Activated naive CD8-positive, alpha-beta T cell treated with anti-CD3 and anti-CD28 coated beads, Interleukin-2, amount 10 ng/mL, durations not matched to agents 7 days and 5 days (primary cell): Measurements from ENCODE around the gene CNOT1. TPM values are rescaled to one million over a fixed set of nuclear protein-coding genes. Genes with fewer than 3 reads are reported as not detected.
"Not testable (repeated sequence)": the region's sequence is repeated elsewhere in the genome, so short reads cannot be mapped to it uniquely, and the experiment has no call there.

Experiments
- ATAC-seq: fragments of 150-1000 bp; cut with Tn5 transposase; one replicate; pipeline ENCODE4 v1.10.0; 2021; ENCODE audit warnings: low read depth, moderate library complexity
- POLR2A ChIA-PET: fragments of 350-600 bp; sonication (Branson Sonifier 250); formaldehyde crosslinking; loops from one replicate; lab custom pipeline; 2021; ENCODE audit warnings: antibody characterized with exemption; lab: Charles Lee
- DNase-seq: peaks from one replicate; pipeline ENCODE4 v3.0.0; 2021
- H3K27ac Mint-ChIP-seq: one replicate; pipeline ENCODE4 v1.8.0; 2022; ENCODE audit warnings: mild to moderate bottlenecking, mixed read lengths
- H3K27me3 Mint-ChIP-seq: one replicate; pipeline ENCODE4 v1.8.0; 2022; ENCODE audit warnings: mild to moderate bottlenecking, moderate library complexity, mixed read lengths
- H3K36me3 Mint-ChIP-seq: one replicate; pipeline ENCODE4 v1.8.0; 2021; ENCODE audit warnings: mild to moderate bottlenecking, mixed read lengths
- H3K4me1 Mint-ChIP-seq: one replicate; pipeline ENCODE4 v1.8.0; 2021; ENCODE audit warnings: mixed read lengths
- H3K4me3 Mint-ChIP-seq: one replicate; pipeline ENCODE4 v1.8.0; 2022; ENCODE audit warnings: mild to moderate bottlenecking, moderate library complexity, mixed read lengths
- H3K9me3 Mint-ChIP-seq: one replicate; pipeline ENCODE4 v1.8.0; 2021; ENCODE audit warnings: mixed read lengths
- total RNA-seq, 2 experiments: library from RNA; stranded (reverse); gene quantifications; one replicate each; pipeline ENCODE4 v1.2.3, GENCODE V29; 2021

The CNOT1 gene
- total RNA-seq, 2 experiments from 2014 or later: 242 to 249 TPM

DNA sequence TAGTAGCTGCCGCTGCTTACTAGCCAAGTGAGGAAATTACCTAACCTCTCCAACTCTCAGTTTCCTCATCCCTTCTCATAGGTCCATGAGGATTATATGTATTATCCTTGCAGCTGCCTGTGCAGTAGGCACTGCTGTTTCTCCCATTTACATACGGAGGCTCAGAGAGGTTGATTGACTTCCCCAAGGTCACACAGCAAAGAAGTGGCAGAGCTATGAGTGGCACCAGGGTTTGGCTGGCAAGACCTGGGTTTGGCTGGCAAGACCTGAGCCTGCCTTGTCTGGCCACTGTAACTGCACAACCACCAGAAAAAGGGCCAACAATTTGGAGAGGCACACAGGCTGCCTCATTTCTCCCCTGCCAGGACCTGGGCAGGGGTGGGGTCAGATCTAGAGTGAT is 132.2 kb downstream of the CNOT1 start:
- Mint-ChIP-seq H3K36me3 (no peaks in the 10 kb centered on the region), H3K27me3 (peaks cover 9% of the 10 kb centered on the region), H3K9me3 (no peaks in the 10 kb centered on the region), H3K4me1 (peaks cover 11% of the 10 kb centered on the region), H3K27ac (no peak overlapping the region), H3K4me3 (no peak overlapping the region)
- DNase-seq: no peak
- no peak for ATAC-seq
- POLR2A ChIA-PET: no interaction called here

DNA sequence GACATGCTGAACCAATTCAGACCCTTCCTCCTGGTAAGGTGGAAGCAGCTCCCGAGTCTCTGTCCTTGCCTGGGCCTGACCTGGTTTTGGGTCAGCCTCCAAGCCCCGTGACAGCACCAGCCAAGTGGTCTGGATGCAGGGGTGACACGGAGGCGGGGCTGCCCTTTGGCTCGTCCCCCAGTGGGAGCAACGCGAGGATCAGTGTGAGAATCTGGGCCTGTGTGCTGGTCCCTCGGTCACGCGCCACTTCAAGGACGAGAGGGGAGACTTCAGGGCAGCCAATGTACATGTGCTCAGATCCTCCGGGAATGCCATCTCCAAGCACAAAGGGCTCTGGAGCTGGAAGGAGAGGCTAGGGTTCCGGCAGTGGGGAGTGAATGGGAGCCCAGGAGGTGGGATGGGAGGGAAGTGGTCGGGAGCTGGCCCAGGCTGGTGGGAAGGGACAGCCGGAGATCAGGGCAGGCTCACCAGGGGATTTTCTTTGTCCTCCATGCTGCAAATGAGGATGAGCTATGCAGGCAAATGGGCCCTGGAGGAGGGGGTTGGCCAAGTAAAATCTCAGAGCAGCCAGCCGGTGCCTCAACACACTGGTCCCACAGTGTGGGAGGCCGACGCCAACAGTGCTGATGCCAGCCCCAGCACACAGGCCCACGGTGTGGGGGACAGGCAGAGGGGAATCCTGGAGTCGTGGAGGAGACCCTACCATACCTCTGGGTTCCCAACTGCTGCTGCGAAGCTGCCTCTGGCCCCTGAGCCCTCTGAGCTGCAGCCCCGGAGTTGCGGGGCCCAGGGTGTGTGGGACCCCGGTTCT is 133.9 kb downstream of the CNOT1 start:
- no peak overlapping the region for H3K27ac Mint-ChIP-seq
- no peak for DNase-seq
- H3K4me3 Mint-ChIP-seq: peak overlapping the region; percentile 37
- H3K36me3 Mint-ChIP-seq: no peaks in the 10 kb centered on the region
- POLR2A ChIA-PET: no interaction called here
- H3K9me3 Mint-ChIP-seq: no peaks in the 10 kb centered on the region
- peaks cover 9% of the 10 kb centered on the region for H3K4me1 Mint-ChIP-seq
- H3K27me3 Mint-ChIP-seq: peaks cover 12% of the 10 kb centered on the region
- no peak for ATAC-seq

DNA sequence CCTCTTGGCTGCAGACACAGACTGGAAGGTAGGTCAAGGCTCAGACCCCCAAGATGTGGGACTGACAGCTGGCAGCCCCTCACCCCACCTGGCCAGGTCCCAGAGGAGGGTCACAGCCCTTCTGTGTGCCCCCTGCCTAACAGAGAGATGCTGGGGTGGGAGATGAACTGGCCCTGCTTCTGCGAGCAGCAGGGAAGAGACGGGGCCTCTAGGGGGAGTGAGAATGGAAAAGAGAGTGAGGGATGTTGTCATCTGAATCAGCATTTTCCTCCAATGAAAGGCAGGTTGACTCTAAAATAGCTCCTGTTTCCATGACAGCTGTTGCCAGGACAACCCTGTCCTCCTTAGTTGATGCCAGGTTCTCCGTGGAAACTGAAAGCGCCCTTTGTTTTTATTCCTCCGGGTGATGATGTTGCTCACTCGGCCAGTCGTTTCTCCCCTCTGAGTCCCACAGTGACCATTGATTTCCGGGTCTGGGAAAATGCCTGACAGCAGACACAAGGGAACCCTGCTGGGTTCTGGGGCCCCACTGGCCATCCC is 134.6 kb downstream of the CNOT1 start:
- Mint-ChIP-seq H3K9me3 (no peaks in the 10 kb centered on the region), H3K4me1 (peaks cover 9% of the 10 kb centered on the region), H3K27ac (no peak overlapping the region), H3K27me3 (peaks cover 9% of the 10 kb centered on the region), H3K4me3 (peak overlapping the region; percentile 37), H3K36me3 (no peaks in the 10 kb centered on the region)
- POLR2A ChIA-PET: no interaction called here
- DNase-seq (no peak), ATAC-seq (peak; percentile 35)

DNA sequence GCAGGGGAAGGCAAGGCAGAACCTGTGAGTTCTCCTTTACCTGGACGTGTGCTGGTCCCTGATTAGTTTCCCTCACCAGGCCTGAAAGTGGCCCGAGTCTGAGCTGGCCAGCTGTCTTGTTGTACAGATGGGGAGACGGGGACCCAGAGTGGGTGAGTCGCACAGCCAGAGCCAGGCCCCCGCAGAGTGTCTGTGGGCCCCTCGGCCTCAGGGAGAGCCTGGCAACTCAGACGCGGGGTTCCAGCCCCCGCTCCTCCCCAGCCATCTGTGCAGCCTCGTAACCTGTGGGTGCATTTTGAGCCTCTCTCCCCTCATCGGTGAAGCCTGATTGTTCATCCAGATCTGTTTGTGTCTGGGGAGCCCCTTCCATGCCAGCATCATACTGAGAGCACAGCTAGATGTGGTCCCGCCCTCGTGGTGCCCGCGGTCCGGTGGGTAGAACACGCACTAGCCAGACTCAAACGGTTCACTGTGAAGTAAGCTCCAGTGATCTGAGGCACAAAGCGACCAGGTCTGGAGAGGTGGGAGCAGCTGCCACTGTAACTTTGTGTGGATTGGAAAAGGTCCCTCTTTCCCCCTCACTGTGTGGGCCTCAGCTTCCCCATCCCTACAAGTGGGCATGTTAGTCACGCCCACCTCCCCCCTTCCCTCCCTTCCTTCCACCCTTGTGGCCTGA is 135.7 kb downstream of the CNOT1 start:
- no peaks in the 10 kb centered on the region for H3K36me3 Mint-ChIP-seq
- POLR2A ChIA-PET: no interaction called here
- peaks cover 9% of the 10 kb centered on the region for H3K27me3 Mint-ChIP-seq
- no peak for DNase-seq
- H3K9me3 Mint-ChIP-seq: no peaks in the 10 kb centered on the region
- peaks cover 9% of the 10 kb centered on the region for H3K4me1 Mint-ChIP-seq
- H3K4me3 Mint-ChIP-seq: no peak overlapping the region
- H3K27ac Mint-ChIP-seq: no peak overlapping the region
- ATAC-seq: no peak

DNA sequence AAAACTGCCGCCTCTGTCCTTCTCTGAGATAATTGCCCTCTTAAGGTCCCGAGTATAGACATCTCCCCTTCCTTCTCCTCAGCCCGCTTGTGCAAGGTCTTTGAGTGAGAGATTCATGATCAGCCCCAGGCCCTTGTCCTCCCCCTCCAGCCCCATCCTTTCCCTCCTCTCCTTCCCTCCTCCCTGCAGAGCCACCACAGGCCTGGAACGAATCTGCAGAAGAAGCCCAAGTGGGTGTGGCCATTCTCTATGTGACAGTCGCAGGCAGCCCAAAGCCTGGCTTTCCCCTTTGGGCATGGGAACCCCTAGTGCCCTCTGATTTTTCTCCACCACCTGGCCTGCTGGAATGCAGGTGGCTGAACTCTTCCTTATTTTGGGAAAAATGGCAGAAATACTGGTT is 136.9 kb downstream of the CNOT1 start:
- Mint-ChIP-seq H3K4me1 (peaks cover 7% of the 10 kb centered on the region), H3K36me3 (no peaks in the 10 kb centered on the region), H3K4me3 (no peak overlapping the region), H3K27ac (no peak overlapping the region), H3K9me3 (no peaks in the 10 kb centered on the region), H3K27me3 (peaks cover 9% of the 10 kb centered on the region)
- no peak for DNase-seq
- no peak for ATAC-seq
- POLR2A ChIA-PET: no interaction called here

DNA sequence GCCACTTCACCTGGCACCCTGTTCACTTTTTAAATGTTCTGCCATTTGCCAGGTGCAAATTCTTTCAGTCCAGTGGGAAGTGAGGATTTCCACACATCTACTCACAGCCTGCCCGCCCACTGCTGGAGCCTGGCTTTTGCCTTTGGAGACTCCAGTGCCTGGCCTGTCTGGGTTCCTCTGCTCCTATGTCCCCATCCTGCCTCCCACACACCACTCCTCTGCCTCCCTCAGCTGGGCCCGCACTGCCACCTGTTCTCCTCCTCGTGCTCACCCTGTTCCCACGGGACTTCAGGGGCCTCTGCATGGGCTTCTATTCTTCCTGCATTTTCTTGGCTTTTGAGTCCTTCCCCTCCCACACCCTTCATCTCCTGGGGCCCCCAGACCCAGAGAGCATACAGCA is 137.6 kb downstream of the CNOT1 start:
- H3K27me3 Mint-ChIP-seq: peaks cover 9% of the 10 kb centered on the region
- no peak overlapping the region for H3K4me3 Mint-ChIP-seq
- no peaks in the 10 kb centered on the region for H3K9me3 Mint-ChIP-seq
- no peaks in the 10 kb centered on the region for H3K36me3 Mint-ChIP-seq
- DNase-seq (no peak), ATAC-seq (no peak)
- POLR2A ChIA-PET: no interaction called here
- peaks cover 6% of the 10 kb centered on the region for H3K4me1 Mint-ChIP-seq
- H3K27ac Mint-ChIP-seq: no peak overlapping the region

DNA sequence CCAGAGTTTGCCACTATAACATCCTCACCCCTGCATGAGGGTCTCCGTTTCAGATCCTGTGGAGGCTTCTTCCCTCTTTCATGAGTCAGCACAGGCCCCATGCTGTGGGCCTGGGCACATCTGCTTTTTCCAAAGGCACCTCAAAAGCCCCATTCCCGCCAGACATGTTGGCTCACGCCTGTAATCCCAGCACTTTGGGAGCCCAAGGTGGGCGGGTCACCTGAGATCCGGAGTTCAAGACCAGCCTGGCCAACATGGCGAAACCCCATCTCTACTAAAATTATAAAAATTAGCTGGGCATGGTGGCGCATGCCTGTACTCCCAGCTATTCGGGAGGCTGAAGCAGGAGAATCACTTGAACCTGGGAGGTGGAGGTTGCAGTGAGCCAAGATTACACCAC is 139.1 kb downstream of the CNOT1 start:
- H3K4me1 Mint-ChIP-seq, POLR2A ChIA-PET, ATAC-seq, H3K9me3 Mint-ChIP-seq, H3K27me3 Mint-ChIP-seq, H3K36me3 Mint-ChIP-seq, H3K27ac Mint-ChIP-seq, DNase-seq, H3K4me3 Mint-ChIP-seq: not testable (repeated sequence)

DNA sequence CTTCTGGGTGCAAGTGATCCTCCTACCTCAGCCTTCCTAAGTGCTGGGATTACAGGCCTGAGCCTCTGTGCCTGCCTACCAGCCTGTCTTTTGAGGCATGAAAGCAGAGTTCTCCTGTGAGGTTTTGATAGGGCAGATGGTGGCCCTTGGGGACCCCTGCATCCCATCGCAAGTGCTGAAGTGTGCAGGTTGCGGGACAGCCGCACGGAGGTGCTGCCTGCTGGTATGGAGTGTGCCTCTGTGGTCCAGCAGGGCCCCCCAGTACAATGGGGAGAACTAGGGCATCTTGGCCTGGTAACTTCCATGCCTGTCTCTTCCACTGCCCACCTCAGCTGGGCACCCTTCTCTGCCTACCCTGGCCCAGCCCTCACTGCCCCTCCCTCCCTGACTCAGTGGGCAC is 139.6 kb downstream of the CNOT1 start:
- POLR2A ChIA-PET: no interaction called here
- DNase-seq: no peak
- no peak overlapping the region for H3K27ac Mint-ChIP-seq
- H3K36me3 Mint-ChIP-seq: no peaks in the 10 kb centered on the region
- no peak for ATAC-seq
- no peak overlapping the region for H3K4me3 Mint-ChIP-seq
- H3K4me1 Mint-ChIP-seq: peaks cover 1% of the 10 kb centered on the region
- no peaks in the 10 kb centered on the region for H3K9me3 Mint-ChIP-seq
- H3K27me3 Mint-ChIP-seq: peaks cover 9% of the 10 kb centered on the region

DNA sequence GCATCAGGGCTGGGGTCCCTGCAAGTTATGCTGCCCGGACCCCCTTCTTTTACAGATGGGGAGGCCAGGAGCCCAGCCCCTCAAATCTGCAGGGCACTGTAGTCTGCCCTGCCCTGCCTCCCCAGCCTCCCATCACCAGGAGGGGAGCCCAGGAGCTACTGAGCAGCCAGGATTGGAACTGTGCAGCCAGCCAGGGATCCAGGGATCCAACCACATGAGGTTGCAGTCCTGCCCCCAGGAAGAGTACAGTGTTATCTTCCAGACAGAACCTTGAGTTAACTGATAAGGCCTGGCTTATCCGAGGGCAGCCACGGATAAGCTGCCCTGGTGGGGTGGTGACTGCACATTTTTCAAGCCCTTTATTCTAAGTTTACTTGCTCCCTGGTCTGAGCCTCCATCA is 141.1 kb downstream of the CNOT1 start:
- peaks cover 1% of the 10 kb centered on the region for H3K4me1 Mint-ChIP-seq
- POLR2A ChIA-PET: no interaction called here
- no peaks in the 10 kb centered on the region for H3K36me3 Mint-ChIP-seq
- no peak overlapping the region for H3K27ac Mint-ChIP-seq
- no peak overlapping the region for H3K4me3 Mint-ChIP-seq
- H3K27me3 Mint-ChIP-seq: peaks cover 10% of the 10 kb centered on the region
- DNase-seq (no peak), ATAC-seq (no peak)
- no peaks in the 10 kb centered on the region for H3K9me3 Mint-ChIP-seq

DNA sequence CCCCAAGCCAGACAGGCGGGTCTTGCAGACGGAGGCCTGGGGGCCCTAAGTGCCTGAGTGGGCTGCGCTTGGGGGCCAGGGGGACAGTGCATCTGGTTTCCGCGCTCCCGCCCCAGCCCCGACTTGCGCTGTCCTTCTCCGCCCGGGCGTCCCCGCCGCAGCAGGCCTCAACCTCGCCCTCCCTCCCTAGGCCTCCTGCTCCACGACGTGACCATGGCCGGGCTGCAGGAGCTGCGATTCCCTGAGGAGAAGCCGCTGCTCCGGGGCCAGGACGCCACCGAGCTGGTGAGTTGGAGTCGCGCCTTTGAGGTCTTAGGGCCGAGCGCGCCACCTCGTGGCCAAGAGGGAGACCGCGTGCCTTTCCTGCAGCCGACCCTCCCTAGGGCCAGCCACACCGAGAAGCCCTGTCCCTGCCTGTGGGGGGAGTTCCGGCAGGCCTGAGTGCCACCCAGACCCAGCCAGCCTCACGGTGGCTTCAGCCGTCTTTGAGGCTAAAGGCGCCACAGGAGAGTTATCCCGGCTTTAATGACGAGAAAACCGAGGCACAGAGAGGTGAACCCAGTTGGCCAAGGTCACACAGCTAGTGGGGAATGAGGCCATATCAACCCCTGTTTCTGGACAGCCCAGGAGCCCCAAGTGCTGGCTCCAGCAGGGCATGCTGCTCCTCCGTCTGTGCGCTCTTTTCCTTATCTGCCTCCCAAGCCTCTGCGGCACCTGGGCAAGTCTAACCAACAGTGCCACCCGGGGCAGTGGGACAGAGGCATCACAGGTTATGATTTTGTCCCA is 141.9 kb downstream of the CNOT1 start:
- DNase-seq (peak; percentile 84), ATAC-seq (peak; percentile 82)
- no peaks in the 10 kb centered on the region for H3K9me3 Mint-ChIP-seq
- H3K4me1 Mint-ChIP-seq: peaks cover 1% of the 10 kb centered on the region
- POLR2A ChIA-PET: interaction anchor here (1.3 kb wide), 1 partner anchor 151 kb away, joined by 4 read pairs; no protein-coding TSS in a partner anchor
- peaks cover 9% of the 10 kb centered on the region for H3K27me3 Mint-ChIP-seq
- no peaks in the 10 kb centered on the region for H3K36me3 Mint-ChIP-seq
- H3K27ac Mint-ChIP-seq: no peak overlapping the region
- no peak overlapping the region for H3K4me3 Mint-ChIP-seq

DNA sequence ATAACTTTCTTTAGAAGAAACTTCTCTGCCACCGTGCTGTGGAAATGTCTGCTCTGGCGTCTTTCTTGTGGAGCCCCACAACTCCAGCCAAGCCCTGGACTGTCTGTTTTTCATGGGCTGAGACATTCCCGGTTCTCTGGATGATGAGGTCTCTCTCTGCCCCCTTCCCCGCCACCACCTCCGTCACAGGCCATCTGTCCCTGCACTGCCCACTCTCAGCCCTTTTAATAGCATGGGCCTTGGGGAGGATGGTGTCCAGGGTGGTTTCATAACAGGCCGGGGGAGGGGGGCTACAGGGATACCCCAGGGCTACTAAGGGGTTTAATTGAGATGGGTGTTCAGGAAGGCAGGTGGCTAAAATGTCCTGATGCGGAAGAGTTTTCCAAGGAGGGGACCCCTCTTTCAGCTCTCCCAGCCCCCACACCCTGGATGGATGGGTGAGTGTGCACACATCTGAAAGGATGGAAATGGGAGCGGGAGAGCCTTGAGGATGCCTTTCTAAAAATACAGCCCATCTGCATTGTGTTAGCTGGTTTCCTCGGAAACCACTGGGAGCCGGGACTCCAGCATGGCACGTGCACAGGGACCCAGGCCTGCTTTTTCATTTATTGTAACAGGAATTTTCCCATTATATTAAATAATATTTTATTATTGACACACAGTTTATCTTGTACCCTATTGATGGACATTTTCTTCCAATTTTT is 144.3 kb downstream of the CNOT1 start:
- DNase-seq: no peak
- POLR2A ChIA-PET: no interaction called here
- Mint-ChIP-seq H3K27me3 (peaks cover 7% of the 10 kb centered on the region), H3K36me3 (no peaks in the 10 kb centered on the region), H3K9me3 (no peaks in the 10 kb centered on the region), H3K4me1 (peaks cover 1% of the 10 kb centered on the region), H3K4me3 (no peak overlapping the region), H3K27ac (no peak overlapping the region)
- no peak for ATAC-seq

DNA sequence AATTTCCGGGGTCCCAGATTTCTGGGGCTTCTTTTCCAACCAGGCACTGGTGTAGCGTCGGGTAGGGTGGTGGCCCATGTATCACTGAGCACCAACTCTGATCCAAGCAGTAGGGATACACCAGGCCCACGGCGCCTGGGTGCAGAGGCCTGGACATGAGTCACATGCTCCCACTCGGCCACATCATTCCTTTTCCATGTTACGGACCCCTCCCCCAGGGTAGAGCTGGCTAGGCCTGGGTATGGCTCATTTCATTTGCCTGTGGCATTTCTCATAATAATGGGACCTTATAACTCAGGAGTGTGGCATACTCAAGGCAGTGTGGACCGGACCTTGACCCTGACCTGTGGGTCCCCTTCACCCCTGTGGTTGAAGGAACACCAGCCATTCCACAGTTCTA is 147.7 kb downstream of the CNOT1 start:
- POLR2A ChIA-PET: no interaction called here
- DNase-seq (no peak), ATAC-seq (no peak)
- peaks cover 9% of the 10 kb centered on the region for H3K27me3 Mint-ChIP-seq
- peaks cover under 1% of the 10 kb centered on the region for H3K4me1 Mint-ChIP-seq
- H3K9me3 Mint-ChIP-seq: no peaks in the 10 kb centered on the region
- H3K4me3 Mint-ChIP-seq: no peak overlapping the region
- H3K27ac Mint-ChIP-seq: no peak overlapping the region
- H3K36me3 Mint-ChIP-seq: no peaks in the 10 kb centered on the region
